Natural killer cell treated with Interleukin-12 subunit alpha and Interleukin-12 subunit beta and Interleukin-15 and Interleukin-18, amount 100 ng/mL, for 72 hours (primary cell): Measurements from ENCODE around the gene RAI14. TPM values are rescaled to one million over a fixed set of nuclear protein-coding genes. Genes with fewer than 3 reads are reported as not detected.

Source experiments
- ATAC-seq, 2 donors: fragments of 150-1000 bp; cut with Tn5 transposase in 1 of 2; sonication (Bioruptor Pico), chemical (Tn5 transposase) in 1 of 2; 2 replicates each; pipeline ENCODE4 v1.10.0; 2021
- DNase-seq: peaks from one replicate; pipeline ENCODE4 v3.0.0; 2022; ENCODE audit warnings: low spot score
- H3K27ac Mint-ChIP-seq, 2 donors: 1 replicate in 1 of 2; 2 replicates in 1 of 2; pipeline ENCODE4 v1.8.0; 2022; ENCODE audit warnings: mixed read lengths in 2 of 2, mild to moderate bottlenecking in 1 of 2, moderate library complexity in 1 of 2
- H3K27me3 Mint-ChIP-seq, 2 donors: 1 replicate in 1 of 2; 2 replicates in 1 of 2; pipeline ENCODE4 v1.8.0; 2022; ENCODE audit warnings: mixed read lengths in 2 of 2
- H3K36me3 Mint-ChIP-seq: one replicate; pipeline ENCODE4 v1.8.0; 2022; ENCODE audit warnings: mixed read lengths
- H3K4me1 Mint-ChIP-seq, 2 donors: 1 replicate in 1 of 2; 2 replicates in 1 of 2; pipeline ENCODE4 v1.8.0; 2022; ENCODE audit warnings: low read depth in 2 of 2, mixed read lengths in 2 of 2, mild to moderate bottlenecking in 1 of 2
- H3K4me3 Mint-ChIP-seq: one replicate; pipeline ENCODE4 v1.8.0; 2022; ENCODE audit warnings: mixed read lengths
- H3K9me3 Mint-ChIP-seq: 2 replicates; pipeline ENCODE4 v1.8.0; 2022; ENCODE audit warnings: mixed read lengths
- total RNA-seq, 2 donors: library from RNA; stranded (reverse); gene quantifications; one replicate each; pipeline ENCODE4 v1.2.3, GENCODE V29; 2022

The RAI14 gene
- total RNA-seq, 2 donors from 2014 or later = 0.93 to 1.1 TPM

- no peak overlapping the region for H3K27ac Mint-ChIP-seq
- H3K4me3 Mint-ChIP-seq = no peak overlapping the region
- H3K9me3 Mint-ChIP-seq = no peaks in the 10 kb centered on the region
- H3K4me1 Mint-ChIP-seq = no peaks in the 10 kb centered on the region
- no peaks in the 10 kb centered on the region for H3K36me3 Mint-ChIP-seq
- peaks cover 6 to 12% of the 10 kb centered on the region in 2 donors for H3K27me3 Mint-ChIP-seq
- no peak for ATAC-seq
- no peak for DNase-seq
These were observed 72.1 kb downstream of the RAI14 start for GRCh38 chr5:34728236-34728635.

- Mint-ChIP-seq H3K4me1 (no peaks in the 10 kb centered on the region), H3K27ac (no peak overlapping the region), H3K36me3 (no peaks in the 10 kb centered on the region), H3K4me3 (no peak overlapping the region), H3K27me3 (peaks cover 8 to 11% of the 10 kb centered on the region in 2 donors), H3K9me3 (no peaks in the 10 kb centered on the region)
- no peak for DNase-seq
- ATAC-seq = no peak
These were observed 75.5 kb downstream of the RAI14 start for GRCh38 chr5:34731435-34732232.

DNA sequence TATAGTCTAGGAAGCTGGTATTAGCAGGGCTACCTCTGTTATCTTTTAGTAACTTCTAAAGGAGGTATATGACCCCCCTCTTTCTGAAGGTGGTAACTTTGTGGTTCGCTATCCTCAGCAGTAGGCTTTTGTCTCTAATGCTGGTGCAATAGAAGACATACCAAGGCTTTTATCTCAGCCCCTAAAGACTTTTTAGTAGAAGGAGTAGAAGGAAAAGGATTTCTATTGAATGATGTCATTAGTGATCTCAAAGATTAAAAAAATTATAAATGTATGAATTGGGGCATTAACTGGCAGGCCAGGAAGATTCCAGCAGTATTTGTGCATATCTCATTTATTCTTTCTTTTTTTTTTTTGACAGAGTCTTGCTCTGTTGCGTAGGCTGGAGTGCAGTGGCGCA is 78.2 kb downstream of the RAI14 start:
- ATAC-seq = no peak
- no peak overlapping the region for H3K4me3 Mint-ChIP-seq
- no peak overlapping the region for H3K27ac Mint-ChIP-seq
- no peak for DNase-seq
- H3K4me1 Mint-ChIP-seq = no peaks in the 10 kb centered on the region
- H3K36me3 Mint-ChIP-seq = no peaks in the 10 kb centered on the region
- H3K9me3 Mint-ChIP-seq = no peaks in the 10 kb centered on the region
- peaks cover 3 to 14% of the 10 kb centered on the region in 2 donors for H3K27me3 Mint-ChIP-seq

DNA sequence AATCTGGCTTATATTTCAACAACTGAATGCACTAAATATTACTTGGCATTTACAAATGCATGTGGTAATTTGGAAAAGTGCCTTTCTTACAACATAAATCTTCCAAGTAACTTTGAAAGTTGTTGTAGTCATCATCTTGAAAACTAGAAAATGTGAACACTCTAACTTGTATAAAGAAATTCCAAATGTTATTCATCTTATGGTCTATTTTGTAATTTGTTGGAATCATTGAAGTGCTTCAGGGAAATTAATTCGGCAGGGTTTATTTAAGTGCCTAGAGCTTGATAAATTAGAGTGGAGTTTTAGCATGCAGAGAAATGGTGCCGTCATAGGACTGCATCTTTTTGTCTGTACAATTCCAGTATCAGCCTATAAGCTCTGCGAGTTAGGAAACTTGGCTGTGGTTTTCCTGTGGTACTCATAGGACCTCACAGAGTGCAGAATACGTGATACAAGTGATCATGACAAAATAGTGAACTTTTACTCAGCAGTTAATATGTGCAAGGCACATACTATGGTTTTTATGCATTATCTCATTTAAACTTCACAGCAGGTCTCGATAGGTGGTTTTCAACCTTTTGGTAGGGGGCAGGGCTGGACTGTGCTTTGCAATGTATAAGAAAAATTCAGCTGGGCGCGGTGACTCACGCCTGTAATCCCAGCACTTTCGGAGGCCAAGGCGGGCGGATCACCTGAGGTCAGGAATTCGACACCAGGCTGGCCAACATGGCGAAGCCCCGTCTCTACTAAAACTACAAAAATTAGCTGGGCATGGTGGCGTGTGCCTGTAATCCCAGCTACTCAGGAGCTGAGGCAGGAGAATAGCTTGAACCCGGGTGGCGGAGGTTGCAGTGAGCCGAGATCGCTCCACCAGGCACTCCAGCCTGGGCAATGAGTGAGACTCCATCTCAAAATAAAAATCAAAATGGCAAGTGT is 79.6 kb downstream of the RAI14 start:
- H3K4me3 Mint-ChIP-seq = no peak overlapping the region
- ATAC-seq = no peak

GRCh38 chr5:34736445-34737115 is 80.5 kb downstream of the RAI14 start:
- H3K4me3 Mint-ChIP-seq = no peak overlapping the region
- peaks cover 5 to 28% of the 10 kb centered on the region in 2 donors for H3K27me3 Mint-ChIP-seq
- DNase-seq (no peak), ATAC-seq (no peak)
- H3K9me3 Mint-ChIP-seq = no peaks in the 10 kb centered on the region
- no peaks in the 10 kb centered on the region for H3K4me1 Mint-ChIP-seq
- no peak overlapping the region for H3K27ac Mint-ChIP-seq
- H3K36me3 Mint-ChIP-seq = no peaks in the 10 kb centered on the region

More for the DNA sequence above, 79.6 kb downstream of the RAI14 start:
- Mint-ChIP-seq H3K36me3 (no peaks in the 10 kb centered on the region), H3K27me3 (peaks cover 3 to 20% of the 10 kb centered on the region in 2 donors), H3K4me1 (no peaks in the 10 kb centered on the region), H3K9me3 (no peaks in the 10 kb centered on the region), H3K27ac (no peak overlapping the region)
- DNase-seq = no peak

- no peak for DNase-seq
- peaks cover 7 to 31% of the 10 kb centered on the region in 2 donors for H3K27me3 Mint-ChIP-seq
- no peaks in the 10 kb centered on the region for H3K36me3 Mint-ChIP-seq
- no peak overlapping the region for H3K4me3 Mint-ChIP-seq
- H3K4me1 Mint-ChIP-seq = no peaks in the 10 kb centered on the region
- H3K9me3 Mint-ChIP-seq = no peaks in the 10 kb centered on the region
- no peak for ATAC-seq
- no peak overlapping the region for H3K27ac Mint-ChIP-seq
These were observed 81.6 kb downstream of the RAI14 start for GRCh38 chr5:34737731-34738130.

GRCh38 chr5:34738381-34738780 is 82.3 kb downstream of the RAI14 start:
- ATAC-seq (no peak), DNase-seq (no peak)
- Mint-ChIP-seq H3K4me3 (no peak overlapping the region), H3K27ac (no peak overlapping the region), H3K4me1 (no peaks in the 10 kb centered on the region), H3K9me3 (no peaks in the 10 kb centered on the region), H3K36me3 (no peaks in the 10 kb centered on the region), H3K27me3 (peaks cover 7 to 31% of the 10 kb centered on the region in 2 donors)

GRCh38 chr5:34740389-34740806 is 84.3 kb downstream of the RAI14 start:
- Mint-ChIP-seq H3K36me3 (no peaks in the 10 kb centered on the region), H3K27me3 (peaks cover 4 to 34% of the 10 kb centered on the region in 2 donors), H3K27ac (no peak overlapping the region), H3K9me3 (no peaks in the 10 kb centered on the region), H3K4me3 (no peak overlapping the region), H3K4me1 (no peaks in the 10 kb centered on the region)
- ATAC-seq = no peak
- DNase-seq = no peak

DNA sequence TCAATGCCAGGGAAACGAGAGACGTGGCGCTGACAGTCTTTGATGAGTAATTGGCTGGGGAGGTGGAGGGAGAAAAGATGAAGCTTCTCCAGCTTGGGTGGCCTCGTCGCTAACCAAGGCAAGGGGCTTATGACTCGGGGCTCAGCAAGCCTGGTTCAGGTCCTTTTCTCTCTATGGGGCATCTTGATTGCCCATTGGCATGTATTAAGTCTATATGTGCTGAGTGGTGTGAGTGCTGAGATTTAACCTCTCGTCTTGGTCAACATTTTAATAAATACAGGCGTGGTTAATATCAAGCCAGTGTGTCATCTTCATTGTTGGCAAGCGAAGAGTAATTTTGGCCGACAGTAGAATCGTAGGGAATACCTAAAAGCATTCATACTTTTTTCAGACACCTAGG is 85.9 kb downstream of the RAI14 start:
- Mint-ChIP-seq H3K9me3 (no peaks in the 10 kb centered on the region), H3K4me3 (no peak overlapping the region), H3K27me3 (peaks cover 7 to 38% of the 10 kb centered on the region in 2 donors), H3K27ac (no peak overlapping the region), H3K36me3 (no peaks in the 10 kb centered on the region), H3K4me1 (no peaks in the 10 kb centered on the region)
- DNase-seq (no peak), ATAC-seq (no peak)

- ATAC-seq = no peak
- Mint-ChIP-seq H3K4me3 (no peak overlapping the region), H3K36me3 (no peaks in the 10 kb centered on the region), H3K27me3 (peaks cover 7 to 26% of the 10 kb centered on the region in 2 donors), H3K9me3 (no peaks in the 10 kb centered on the region), H3K4me1 (no peaks in the 10 kb centered on the region), H3K27ac (no peak overlapping the region)
- DNase-seq = no peak
These were observed 87.8 kb downstream of the RAI14 start for GRCh38 chr5:34743878-34744277.

DNA sequence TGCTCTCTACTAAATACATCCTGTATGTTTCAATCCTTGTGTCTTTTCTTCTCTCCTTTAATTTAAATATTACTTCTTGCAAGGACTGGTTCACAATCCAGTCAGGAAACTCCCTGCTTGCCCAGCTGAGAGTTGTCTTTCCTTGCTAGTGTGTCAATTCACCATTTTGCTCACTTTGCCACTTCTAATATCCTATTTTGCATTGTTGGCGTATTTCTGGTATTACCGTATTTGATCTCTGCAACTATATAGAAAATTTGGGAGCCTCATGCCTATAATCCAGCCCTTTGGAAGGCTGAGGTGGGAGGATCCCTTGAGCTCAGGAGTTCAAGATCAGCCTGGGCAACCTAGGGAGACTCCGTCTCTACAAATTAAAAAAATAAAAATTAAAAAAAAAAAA is 92.3 kb downstream of the RAI14 start:
- DNase-seq (no peak), ATAC-seq (no peak)
- Mint-ChIP-seq H3K36me3 (no peaks in the 10 kb centered on the region), H3K4me3 (no peak overlapping the region), H3K9me3 (no peaks in the 10 kb centered on the region), H3K27me3 (peaks cover 3 to 7% of the 10 kb centered on the region in 2 donors), H3K27ac (no peak overlapping the region), H3K4me1 (no peaks in the 10 kb centered on the region)

DNA sequence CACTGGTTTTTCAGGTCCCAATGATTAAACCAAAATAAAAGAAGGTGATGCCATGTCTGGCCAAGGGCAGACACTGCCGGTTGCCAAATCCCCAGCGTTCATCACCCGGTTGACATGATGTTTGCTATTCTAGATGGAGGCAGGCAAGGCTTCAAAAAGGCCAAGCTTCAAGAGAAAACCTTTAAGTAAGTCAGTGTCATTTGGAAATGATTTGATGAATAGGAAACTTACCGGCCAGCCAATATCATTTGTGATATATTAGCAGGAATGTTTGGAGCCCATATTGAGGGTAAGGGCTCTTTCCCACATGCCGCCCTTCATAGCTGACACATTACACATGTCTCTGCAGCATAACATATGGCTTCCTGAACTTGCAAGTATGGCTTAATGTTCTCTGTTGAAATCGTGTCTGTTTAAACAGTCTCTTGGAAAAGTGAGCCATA is 93.3 kb downstream of the RAI14 start:
- Mint-ChIP-seq H3K4me3 (no peak overlapping the region), H3K27me3 (peaks cover 3 to 7% of the 10 kb centered on the region in 2 donors), H3K4me1 (no peaks in the 10 kb centered on the region), H3K27ac (no peak overlapping the region), H3K36me3 (no peaks in the 10 kb centered on the region), H3K9me3 (no peaks in the 10 kb centered on the region)
- DNase-seq (no peak), ATAC-seq (no peak)

GRCh38 chr5:34750206-34750605 is 94.1 kb downstream of the RAI14 start:
- ATAC-seq = no peak
- H3K27ac Mint-ChIP-seq = no peak overlapping the region
- H3K9me3 Mint-ChIP-seq = no peaks in the 10 kb centered on the region
- H3K27me3 Mint-ChIP-seq = peaks cover 3 to 13% of the 10 kb centered on the region in 2 donors
- DNase-seq = no peak
- no peaks in the 10 kb centered on the region for H3K36me3 Mint-ChIP-seq
- no peaks in the 10 kb centered on the region for H3K4me1 Mint-ChIP-seq
- no peak overlapping the region for H3K4me3 Mint-ChIP-seq
